HL-60 (cell line): ENCODE data around the gene HOXA2.

Source experiments
- CTCF ChIP-seq: IDR thresholded peaks from one replicate; pipeline ENCODE4 v1.5.1; 2011; ENCODE audit warnings: low read length, control low read depth, inconsistent platforms; ENCODE audit not compliant: insufficient read depth
- REST ChIP-seq: IDR thresholded peaks from 2 replicates; pipeline ENCODE4 v1.6.1; 2012; ENCODE audit warnings: low read depth; ENCODE audit not compliant: insufficient replicate concordance

- TF ChIP-seq CTCF (no peak), REST (no peak)
Measured at GRCh38 chr7:27095897-27096767, 6.4 kb downstream of the HOXA2 start, which contains the start of gene HOXA1.
